NCI-H510A treated with DMSO at 0.1 percent for 48 hours (cell line): Measurements from ENCODE around the gene YPEL2.

ENCODE experiments used
- DNase-seq: peaks from one replicate; lab custom pipeline; 2025; lab: John Stamatoyannopoulos, UW

YPEL2 gene

DNA sequence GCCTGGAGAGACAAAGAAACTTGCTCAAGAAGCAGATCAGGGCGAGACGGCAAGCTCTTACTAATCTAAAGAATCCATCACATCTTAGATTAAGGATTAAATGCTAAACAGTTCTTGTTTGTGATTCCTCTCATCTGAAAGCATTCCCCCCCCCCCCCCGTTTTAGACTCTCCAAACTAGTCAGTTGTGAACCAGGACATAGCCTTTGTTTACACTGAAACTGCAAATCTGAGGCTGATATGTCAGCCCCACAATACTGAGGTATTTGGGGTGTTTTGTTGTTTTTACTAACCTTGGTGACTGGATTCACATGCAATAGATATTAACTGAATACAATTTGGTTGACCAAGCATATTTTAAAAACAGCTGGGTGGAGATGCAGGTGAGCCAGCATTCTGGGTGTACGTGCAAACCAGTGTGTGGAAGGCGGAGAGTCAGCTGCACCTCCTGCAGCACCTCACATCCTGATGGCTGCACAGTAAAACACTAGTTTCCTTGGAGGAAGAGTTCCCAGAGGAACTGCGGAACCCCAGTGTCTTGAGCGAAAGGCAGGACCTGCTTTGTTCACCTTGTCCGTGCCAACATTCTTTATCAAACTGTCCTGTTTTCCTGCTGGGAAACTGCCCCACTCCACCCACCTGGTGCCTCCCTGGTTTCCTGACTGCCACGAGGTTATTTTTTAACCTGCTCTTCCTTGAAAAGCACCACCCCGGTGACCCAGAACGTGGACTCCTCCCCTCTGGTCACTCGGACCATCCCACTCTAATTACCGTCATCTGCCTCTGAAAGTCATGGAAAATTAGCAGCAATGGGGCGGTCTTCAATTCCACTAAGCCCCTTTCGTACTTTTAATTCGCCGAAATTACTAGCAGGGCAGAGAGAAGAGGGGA is 1.2 kb upstream of the YPEL2 start:
- DNase-seq = peak; percentile 51

GRCh38 chr17:59331929-59332748 is 684 bp downstream of the YPEL2 start:
- DNase-seq = no peak

- DNase-seq = no peak
Measured at GRCh38 chr17:59332749-59333377, 1.4 kb downstream of the YPEL2 start.

- peak; percentile 24 for DNase-seq
Measured at GRCh38 chr17:59333836-59334235, 2.4 kb downstream of the YPEL2 start.

- DNase-seq = no peak
Measured at GRCh38 chr17:59335685-59336084, 4.2 kb downstream of the YPEL2 start.

- no peak for DNase-seq
Measured at GRCh38 chr17:59337741-59338299, 6.4 kb downstream of the YPEL2 start.

GRCh38 chr17:59338498-59338897 is 7.0 kb downstream of the YPEL2 start:
- DNase-seq = no peak

GRCh38 chr17:59341922-59342321 is 10.5 kb downstream of the YPEL2 start:
- DNase-seq = no peak

DNA sequence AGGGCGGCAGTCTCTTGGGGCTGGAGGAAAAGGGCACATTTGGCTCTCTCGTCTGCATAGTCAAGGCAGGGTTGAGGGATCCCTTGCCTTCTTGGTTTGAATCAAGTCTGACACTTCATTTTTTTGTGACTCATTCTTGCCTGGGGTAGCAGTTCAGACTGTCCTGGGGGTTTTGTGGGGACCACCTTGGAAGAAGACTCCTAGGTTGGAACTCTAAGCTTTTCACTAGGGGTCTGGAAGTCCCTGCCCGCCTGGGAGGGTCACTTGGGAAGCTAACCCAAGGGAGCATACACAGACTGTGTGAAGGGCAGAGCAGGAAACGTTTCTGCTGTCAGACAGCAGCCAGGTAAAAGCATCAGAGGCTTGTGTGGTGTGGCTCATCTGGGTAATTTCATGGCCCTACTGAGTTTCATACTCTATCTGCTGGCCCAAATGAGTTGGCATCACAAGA is 11.3 kb downstream of the YPEL2 start:
- DNase-seq = no peak

- no peak for DNase-seq
Measured at GRCh38 chr17:59345476-59345875, 14.0 kb downstream of the YPEL2 start.

GRCh38 chr17:59346341-59346740 is 14.9 kb downstream of the YPEL2 start:
- no peak for DNase-seq

GRCh38 chr17:59346876-59347407 is 15.5 kb downstream of the YPEL2 start:
- DNase-seq = no peak

DNA sequence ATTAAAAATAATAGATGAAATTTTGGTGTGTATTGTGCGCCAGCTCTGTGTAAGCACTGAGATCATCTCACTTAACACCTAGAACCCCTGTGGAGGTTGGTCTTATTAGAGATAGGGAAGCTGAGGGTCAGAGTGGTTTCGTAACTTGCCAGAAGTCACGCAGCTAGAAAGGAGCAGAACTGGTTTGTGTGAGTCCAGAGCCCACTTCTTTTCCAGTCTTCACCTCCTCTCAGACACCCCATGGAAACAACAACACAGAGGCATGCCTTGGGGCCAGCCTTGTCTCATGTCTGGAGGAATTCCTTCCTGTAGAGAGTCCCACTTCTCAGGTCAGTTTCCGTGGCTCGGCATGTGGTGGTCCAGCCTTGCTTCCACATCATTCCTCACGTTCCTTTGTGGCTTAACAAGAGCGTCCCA is 16.5 kb downstream of the YPEL2 start:
- no peak for DNase-seq

- DNase-seq = no peak
Measured at GRCh38 chr17:59349178-59349577, 17.7 kb downstream of the YPEL2 start.

DNA sequence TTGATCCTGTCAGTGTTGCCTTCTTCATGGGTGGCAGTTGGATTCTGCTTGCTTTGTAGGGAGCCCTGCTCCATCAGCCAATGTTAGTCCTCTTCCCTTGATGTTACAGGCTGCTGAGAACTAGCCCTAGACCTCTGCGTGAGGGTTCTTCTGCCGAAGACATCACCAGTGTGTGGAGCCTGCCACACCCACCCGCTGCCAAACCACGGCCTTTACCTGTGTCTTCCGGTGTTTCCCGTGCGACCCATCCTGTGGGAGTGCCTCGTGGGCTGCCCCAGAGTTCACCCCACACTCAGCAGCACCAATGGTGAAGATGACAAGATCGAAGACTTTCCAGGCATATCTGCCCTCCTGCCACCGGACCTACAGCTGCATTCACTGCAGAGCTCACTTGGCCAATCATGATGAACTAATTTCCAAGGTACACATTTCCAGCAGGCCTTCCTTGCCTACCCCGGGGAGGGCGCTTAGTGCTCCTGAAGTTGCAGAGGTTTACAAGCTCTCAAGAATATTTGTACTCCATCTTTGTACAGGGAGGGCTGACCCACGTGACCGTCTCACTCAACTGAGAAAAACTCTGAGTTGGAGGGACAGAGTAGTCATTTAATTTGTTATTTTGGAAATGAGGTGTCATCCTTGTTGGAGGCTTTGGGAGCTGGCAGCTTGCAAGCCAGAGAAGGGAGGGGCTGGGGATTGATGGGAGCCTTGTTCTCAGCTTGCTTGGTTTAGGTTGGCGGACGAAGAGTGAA is 21.8 kb downstream of the YPEL2 start:
- no peak for DNase-seq

DNA sequence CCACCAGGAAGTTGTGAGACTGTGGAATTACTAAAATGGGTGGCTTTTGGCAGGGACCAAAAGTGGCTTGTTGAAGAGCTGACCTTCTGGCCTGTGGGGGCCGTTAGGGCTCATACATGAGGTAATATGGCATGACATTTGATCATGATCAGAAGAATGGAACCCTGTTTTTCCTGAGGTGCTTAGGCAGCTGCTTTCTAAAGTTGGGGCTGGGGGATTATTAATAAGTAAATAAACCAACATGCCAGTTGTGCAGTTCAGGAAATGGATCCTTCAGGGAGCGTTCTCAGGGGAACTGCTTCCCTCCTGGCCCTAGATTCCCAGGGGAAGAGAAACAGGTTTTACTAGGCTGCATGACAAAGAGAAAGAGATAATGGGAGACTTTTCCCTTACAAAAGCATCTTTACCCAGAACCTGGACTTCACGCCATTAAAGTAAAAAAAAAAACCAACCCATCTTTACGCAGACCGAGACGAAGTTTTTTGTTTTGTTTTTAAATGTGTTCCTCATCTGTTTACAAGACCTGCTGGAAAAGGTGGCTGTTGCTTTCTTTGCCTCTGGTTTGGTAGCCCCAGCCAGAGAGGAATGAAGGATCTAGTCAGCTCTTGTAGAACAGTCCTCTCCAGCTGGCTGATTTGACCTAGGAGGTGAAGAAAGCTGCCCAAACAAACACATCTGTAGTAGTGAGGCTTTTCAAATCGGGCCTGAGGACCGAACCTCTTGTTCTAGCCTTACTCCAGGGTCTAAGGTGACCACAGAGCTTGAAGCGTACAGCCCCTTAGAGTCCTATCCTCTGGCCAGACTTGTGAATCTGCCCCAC is 22.7 kb downstream of the YPEL2 start:
- DNase-seq = peak; percentile 83

GRCh38 chr17:59355030-59355701 is 23.7 kb downstream of the YPEL2 start:
- DNase-seq = no peak

GRCh38 chr17:59355702-59356325 is 24.4 kb downstream of the YPEL2 start:
- no peak for DNase-seq

DNA sequence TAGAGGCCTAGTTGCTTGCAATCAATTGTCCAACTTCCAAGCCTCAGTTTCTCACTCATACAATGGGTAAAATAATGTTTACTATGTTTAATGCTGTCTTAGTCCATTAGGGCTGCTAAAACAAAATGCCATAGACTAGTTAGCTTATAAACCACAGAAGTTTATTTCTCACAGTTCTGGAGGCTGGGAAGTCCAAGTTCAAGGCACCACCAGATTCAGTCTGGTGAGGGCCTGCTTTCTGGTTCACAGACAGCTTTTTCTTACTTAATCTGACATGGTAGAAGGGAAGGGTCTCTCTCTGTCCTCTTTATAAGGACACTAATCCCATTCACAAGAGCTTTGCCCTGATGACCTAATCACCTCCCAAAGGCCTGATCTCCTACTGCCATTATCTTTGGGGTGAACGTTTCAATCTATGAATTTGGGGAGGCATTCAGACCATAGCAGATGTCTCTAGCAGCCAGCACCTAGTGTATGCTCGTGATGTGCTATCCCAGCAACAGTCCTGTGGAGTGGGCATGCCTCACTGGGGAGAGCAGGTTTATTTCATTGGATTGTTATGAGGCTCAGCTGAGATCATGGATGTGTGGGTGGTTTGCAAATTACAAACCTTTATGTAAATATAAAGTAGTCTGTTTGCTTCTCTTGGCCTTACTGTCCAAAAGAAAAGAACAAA is 25.2 kb downstream of the YPEL2 start:
- no peak for DNase-seq
